Liver (tissue), 3 donors: ENCODE results near the gene CDK5RAP2.

Source experiments
- TAF1 ChIP-seq: conservative IDR thresholded peaks from 2 replicates; pipeline ENCODE4 v1.6.1; 2016; ENCODE audit warnings: antibody characterized with exemption, mild to moderate bottlenecking
- TF ChIP-seq, protein P1 (sequence below): fragments of 150-350 bp; IDR thresholded peaks from 2 replicates; pipeline ENCODE4 v1.5.1; 2017; ENCODE audit warnings: improper control_type of control experiment, low read depth, low read length; ENCODE audit not compliant: missing input control
- donor health status: healthy.
- donor health status: healthy.

- TF ChIP-seq, protein P1, sequence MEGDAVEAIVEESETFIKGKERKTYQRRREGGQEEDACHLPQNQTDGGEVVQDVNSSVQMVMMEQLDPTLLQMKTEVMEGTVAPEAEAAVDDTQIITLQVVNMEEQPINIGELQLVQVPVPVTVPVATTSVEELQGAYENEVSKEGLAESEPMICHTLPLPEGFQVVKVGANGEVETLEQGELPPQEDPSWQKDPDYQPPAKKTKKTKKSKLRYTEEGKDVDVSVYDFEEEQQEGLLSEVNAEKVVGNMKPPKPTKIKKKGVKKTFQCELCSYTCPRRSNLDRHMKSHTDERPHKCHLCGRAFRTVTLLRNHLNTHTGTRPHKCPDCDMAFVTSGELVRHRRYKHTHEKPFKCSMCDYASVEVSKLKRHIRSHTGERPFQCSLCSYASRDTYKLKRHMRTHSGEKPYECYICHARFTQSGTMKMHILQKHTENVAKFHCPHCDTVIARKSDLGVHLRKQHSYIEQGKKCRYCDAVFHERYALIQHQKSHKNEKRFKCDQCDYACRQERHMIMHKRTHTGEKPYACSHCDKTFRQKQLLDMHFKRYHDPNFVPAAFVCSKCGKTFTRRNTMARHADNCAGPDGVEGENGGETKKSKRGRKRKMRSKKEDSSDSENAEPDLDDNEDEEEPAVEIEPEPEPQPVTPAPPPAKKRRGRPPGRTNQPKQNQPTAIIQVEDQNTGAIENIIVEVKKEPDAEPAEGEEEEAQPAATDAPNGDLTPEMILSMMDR = no peak
- TF ChIP-seq TAF1 = no peak
These were observed 51.6 kb downstream of the CDK5RAP2 start for GRCh38 chr9:120528327-120528726.
